Esophagus muscularis mucosa (tissue), 4 donors: ENCODE measurements around the gene MON2. TPM values are rescaled to one million over a fixed set of nuclear protein-coding genes. Genes with fewer than 3 reads are reported as not detected.
"Not testable (repeated sequence)": the region's sequence is repeated elsewhere in the genome, so short reads cannot be mapped to it uniquely, and the experiment has no call there.

Experiments used
- DNase-seq: peaks from one replicate; pipeline ENCODE4 v3.0.0-alpha.2; 2017; ENCODE audit errors: extremely low spot score
- H3K27ac ChIP-seq, 4 donors: fragments of 200-600 bp; sonication (generic); replicated peaks in 1 of 4; 1 replicate in 3 of 4; 2 replicates in 1 of 4; pipeline ENCODE4 v1.5.1; 2016 to 2019; ENCODE audit warnings: mild to moderate bottlenecking in 1 of 4
- H3K27me3 ChIP-seq, 4 donors: fragments of 200-600 bp; sonication (generic); one replicate each; pipeline versions ENCODE4 v1.5.1 to v1.6.0; 2016 to 2019
- H3K36me3 ChIP-seq, 4 donors: fragments of 200-600 bp; sonication (generic); one replicate each; pipeline ENCODE4 v1.5.1; 2016 to 2019
- H3K4me1 ChIP-seq, 4 donors: fragments of 200-600 bp; sonication (generic); one replicate each; pipeline ENCODE4 v1.5.1; 2016 to 2019
- H3K4me3 ChIP-seq, 4 donors: fragments of 200-600 bp; sonication (generic); 1 replicate in 2 of 4; 2 replicates in 2 of 4; pipeline ENCODE4 v1.5.1; 2016 to 2019; ENCODE audit warnings: mild to moderate bottlenecking in 4 of 4, moderate library complexity in 1 of 4
- H3K9me3 ChIP-seq, 4 donors: fragments of 200-600 bp; sonication (generic); 1 replicate in 3 of 4; 2 replicates in 1 of 4; pipeline ENCODE4 v1.5.1; 2016 to 2019
- EP300 ChIP-seq: sonication (generic); formaldehyde crosslinking; IDR thresholded peaks from one replicate; pipeline ENCODE4 v1.6.1; 2017; ENCODE audit warnings: antibody characterized with exemption
- POLR2A ChIP-seq: fragments of 450-650 bp; IDR thresholded peaks from one replicate; pipeline ENCODE4 v1.6.1; 2017; ENCODE audit warnings: antibody characterized with exemption, moderate library complexity, mild to moderate bottlenecking, low read depth
- POLR2AphosphoS5 ChIP-seq, 2 donors: sonication (generic); formaldehyde crosslinking; IDR thresholded peaks; one replicate each; pipeline ENCODE4 v1.6.1; 2017; ENCODE audit warnings: antibody characterized with exemption in 2 of 2
- WGBS: methylation state at CpG from one replicate; pipeline ENCODE4 v1.1.5; 2018; 5-methylcytosine and 5-hydroxymethylcytosine counted together
- intact Hi-C: fragments of 100-400 bp; cut with DNase I; formaldehyde crosslinking; loops from one replicate; pipeline ENCODE4 v1.15.1; 2023
- total RNA-seq, 4 donors: library from RNA; depleted of rRNA; stranded (reverse); fragments of >200 nt; gene quantifications; one replicate each; pipeline versions ENCODE4 v1.1.0 to v1.2.1, GENCODE V29; 2016
- TF ChIP-seq, protein P1 (sequence below), 3 experiments: fragments of 200-600 bp in 2 of 3; fragments of 450-650 bp in 1 of 3; sonication (generic) in 2 of 3; IDR thresholded peaks; one replicate each; pipeline ENCODE4 v1.5.1; 2017 to 2019; ENCODE audit warnings: antibody characterized with exemption in 3 of 3, mild to moderate bottlenecking in 2 of 3, moderate library complexity in 1 of 3

The MON2 gene
- total RNA-seq, 4 donors from 2014 or later = 21.5 to 47.3 (median 30.8) TPM

DNA sequence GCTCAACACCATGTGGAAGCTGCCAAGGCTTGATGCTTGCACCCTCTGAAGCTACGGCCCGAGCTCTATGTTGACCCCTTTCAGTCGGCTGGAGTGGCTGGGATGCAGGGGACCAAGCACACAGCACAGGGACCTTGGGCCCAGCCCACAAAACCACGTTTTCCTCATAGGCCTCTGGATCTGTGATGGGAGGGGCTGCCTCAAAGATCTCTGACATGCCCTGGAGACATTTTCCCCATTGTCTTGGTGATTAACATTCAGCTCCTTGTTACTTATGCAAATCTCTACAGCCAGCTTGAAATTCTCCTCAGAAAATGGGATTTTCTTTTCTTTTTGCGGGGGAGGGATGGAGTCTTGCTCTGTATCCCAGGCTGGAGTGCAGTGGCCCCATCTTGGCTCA, 46.3 kb downstream of the MON2 start:
- no peaks in the 10 kb centered on the region for H3K4me1 ChIP-seq
- 95% methylated on average over 5 of the region's 5 CpGs for WGBS
- TF ChIP-seq POLR2A (no peak), POLR2AphosphoS5 (IDR thresholded peaks at IDR 0.05) (no peak), EP300 (no peak)
- TF ChIP-seq, protein P1, sequence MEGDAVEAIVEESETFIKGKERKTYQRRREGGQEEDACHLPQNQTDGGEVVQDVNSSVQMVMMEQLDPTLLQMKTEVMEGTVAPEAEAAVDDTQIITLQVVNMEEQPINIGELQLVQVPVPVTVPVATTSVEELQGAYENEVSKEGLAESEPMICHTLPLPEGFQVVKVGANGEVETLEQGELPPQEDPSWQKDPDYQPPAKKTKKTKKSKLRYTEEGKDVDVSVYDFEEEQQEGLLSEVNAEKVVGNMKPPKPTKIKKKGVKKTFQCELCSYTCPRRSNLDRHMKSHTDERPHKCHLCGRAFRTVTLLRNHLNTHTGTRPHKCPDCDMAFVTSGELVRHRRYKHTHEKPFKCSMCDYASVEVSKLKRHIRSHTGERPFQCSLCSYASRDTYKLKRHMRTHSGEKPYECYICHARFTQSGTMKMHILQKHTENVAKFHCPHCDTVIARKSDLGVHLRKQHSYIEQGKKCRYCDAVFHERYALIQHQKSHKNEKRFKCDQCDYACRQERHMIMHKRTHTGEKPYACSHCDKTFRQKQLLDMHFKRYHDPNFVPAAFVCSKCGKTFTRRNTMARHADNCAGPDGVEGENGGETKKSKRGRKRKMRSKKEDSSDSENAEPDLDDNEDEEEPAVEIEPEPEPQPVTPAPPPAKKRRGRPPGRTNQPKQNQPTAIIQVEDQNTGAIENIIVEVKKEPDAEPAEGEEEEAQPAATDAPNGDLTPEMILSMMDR (IDR thresholded peaks at IDR 0.05) = no peak
- H3K36me3 ChIP-seq = peaks cover 6 to 42% (median 24%) of the 10 kb centered on the region in 4 donors
- intact Hi-C loops = no loop called here
- H3K9me3 ChIP-seq = no peaks in the 10 kb centered on the region
- no peak overlapping the region for H3K27ac ChIP-seq
- H3K4me3 ChIP-seq = no peak overlapping the region
- H3K27me3 ChIP-seq = no peaks in the 10 kb centered on the region
- no peak for DNase-seq

DNA sequence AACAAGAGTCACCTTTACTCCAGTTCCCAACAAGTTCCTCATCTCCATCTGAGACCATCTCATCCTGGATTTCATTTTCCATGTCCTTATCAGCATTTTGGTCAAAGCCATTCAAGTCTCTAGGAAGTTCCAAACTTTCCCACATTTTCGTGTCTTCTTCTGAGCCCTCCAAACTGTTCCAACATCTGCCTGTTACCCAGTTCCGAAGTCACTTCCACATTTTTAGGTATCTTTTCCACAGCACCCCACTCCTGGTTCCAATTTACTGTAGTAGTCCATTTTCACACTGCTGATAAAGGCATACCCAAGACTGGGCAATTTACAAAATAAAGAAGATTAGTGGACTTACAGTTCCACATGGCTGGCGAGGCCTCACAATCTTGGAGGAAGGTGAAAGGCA, 47.5 kb downstream of the MON2 start:
- H3K27ac ChIP-seq, H3K27me3 ChIP-seq, intact Hi-C loops, H3K4me1 ChIP-seq, H3K9me3 ChIP-seq, H3K4me3 ChIP-seq, DNase-seq: not testable (repeated sequence)
- WGBS = 97% methylated on average over 3 of the region's 3 CpGs
- peaks cover 1 to 32% (median 20%) of the 10 kb centered on the region in 4 donors for H3K36me3 ChIP-seq

DNA sequence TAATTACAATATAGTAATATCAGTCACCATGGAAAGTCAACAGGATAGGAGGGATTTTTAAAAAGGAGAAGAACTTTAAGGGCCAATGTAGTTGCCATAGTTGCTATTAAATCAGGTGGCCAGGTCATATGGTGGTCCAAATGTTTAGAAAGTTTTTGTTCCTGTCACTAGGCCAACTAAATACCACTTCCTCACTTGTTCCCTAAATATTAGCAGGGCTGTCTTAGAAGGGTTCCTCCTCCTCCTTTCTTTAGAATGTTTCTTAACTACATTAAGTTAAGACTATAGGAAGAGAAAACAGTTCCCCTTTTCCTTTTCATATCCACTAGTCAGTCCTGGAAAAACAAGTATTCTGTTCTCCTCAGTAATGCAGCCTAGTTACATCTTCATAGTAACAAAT, 50.3 kb downstream of the MON2 start:
- H3K36me3 ChIP-seq = peaks cover 0 to 24% (median 13%) of the 10 kb centered on the region in 4 donors
- TF ChIP-seq POLR2A = no peak
- no peak for TF ChIP-seq EP300
- no peak overlapping the region for H3K27ac ChIP-seq
- no peaks in the 10 kb centered on the region for H3K4me1 ChIP-seq
- no peaks in the 10 kb centered on the region for H3K27me3 ChIP-seq
- intact Hi-C loops = no loop called here
- no peak for DNase-seq
- no peaks in the 10 kb centered on the region for H3K9me3 ChIP-seq
- H3K4me3 ChIP-seq = no peak overlapping the region

- intact Hi-C loops = no loop called here
- H3K36me3 ChIP-seq = peaks cover 0 to 21% (median 10%) of the 10 kb centered on the region in 4 donors
- no peaks in the 10 kb centered on the region for H3K27me3 ChIP-seq
- H3K4me1 ChIP-seq = no peaks in the 10 kb centered on the region
- 92% methylated on average over 2 of the region's 2 CpGs for WGBS
- TF ChIP-seq POLR2AphosphoS5 (IDR thresholded peaks at IDR 0.05) (no peak), EP300 (no peak), POLR2A (no peak)
- TF ChIP-seq, protein P1 (IDR thresholded peaks at IDR 0.05) = no peak
- H3K9me3 ChIP-seq = no peaks in the 10 kb centered on the region
- no peak overlapping the region for H3K4me3 ChIP-seq
- H3K27ac ChIP-seq = no peak overlapping the region
- no peak for DNase-seq
Observed at GRCh38 chr12:62517887-62518286, 51.3 kb downstream of the MON2 start.

GRCh38 chr12:62519043-62519442, 52.4 kb downstream of the MON2 start:
- Histone ChIP-seq H3K4me3 (no peak overlapping the region), H3K27ac (no peak overlapping the region), H3K4me1 (no peaks in the 10 kb centered on the region), H3K27me3 (no peaks in the 10 kb centered on the region), H3K36me3 (peaks cover 0 to 16% (median 7%) of the 10 kb centered on the region in 4 donors), H3K9me3 (no peaks in the 10 kb centered on the region)
- no peak for DNase-seq
- intact Hi-C loops = no loop called here
- 72% methylated on average over 5 of the region's 5 CpGs for WGBS
- TF ChIP-seq POLR2A = no peak

- 93% methylated on average over 5 of the region's 5 CpGs for WGBS
- no peak for DNase-seq
- H3K4me1 ChIP-seq = no peaks in the 10 kb centered on the region
- H3K27ac ChIP-seq = no peak overlapping the region
- no peaks in the 10 kb centered on the region for H3K9me3 ChIP-seq
- intact Hi-C loops = no loop called here
- no peak for TF ChIP-seq POLR2AphosphoS5 (IDR thresholded peaks at IDR 0.05)
- no peak for TF ChIP-seq EP300
- TF ChIP-seq, protein P1 (IDR thresholded peaks at IDR 0.05) = no peak
- TF ChIP-seq POLR2A = no peak
- peaks cover 0 to 19% (median 7%) of the 10 kb centered on the region in 4 donors for H3K36me3 ChIP-seq
- H3K27me3 ChIP-seq = no peaks in the 10 kb centered on the region
- no peak overlapping the region for H3K4me3 ChIP-seq
Observed at GRCh38 chr12:62520361-62520760, 53.7 kb downstream of the MON2 start.
